GM08714 (cell line): Measurements from ENCODE around the gene GRID2.

Experiments used
- H3K4me3 ChIP-seq: fragments of 200-500 bp; sonication (Bioruptor generic); 2 replicates; pipeline ENCODE4 v1.5.1; 2014; ENCODE audit warnings: mild to moderate bottlenecking, low read length, inconsistent platforms
- ZNF274 ChIP-seq: IDR thresholded peaks from 2 replicates; pipeline ENCODE4 v1.6.1; 2012; ENCODE audit warnings: mild to moderate bottlenecking, low read depth, low read length

The GRID2 gene

DNA sequence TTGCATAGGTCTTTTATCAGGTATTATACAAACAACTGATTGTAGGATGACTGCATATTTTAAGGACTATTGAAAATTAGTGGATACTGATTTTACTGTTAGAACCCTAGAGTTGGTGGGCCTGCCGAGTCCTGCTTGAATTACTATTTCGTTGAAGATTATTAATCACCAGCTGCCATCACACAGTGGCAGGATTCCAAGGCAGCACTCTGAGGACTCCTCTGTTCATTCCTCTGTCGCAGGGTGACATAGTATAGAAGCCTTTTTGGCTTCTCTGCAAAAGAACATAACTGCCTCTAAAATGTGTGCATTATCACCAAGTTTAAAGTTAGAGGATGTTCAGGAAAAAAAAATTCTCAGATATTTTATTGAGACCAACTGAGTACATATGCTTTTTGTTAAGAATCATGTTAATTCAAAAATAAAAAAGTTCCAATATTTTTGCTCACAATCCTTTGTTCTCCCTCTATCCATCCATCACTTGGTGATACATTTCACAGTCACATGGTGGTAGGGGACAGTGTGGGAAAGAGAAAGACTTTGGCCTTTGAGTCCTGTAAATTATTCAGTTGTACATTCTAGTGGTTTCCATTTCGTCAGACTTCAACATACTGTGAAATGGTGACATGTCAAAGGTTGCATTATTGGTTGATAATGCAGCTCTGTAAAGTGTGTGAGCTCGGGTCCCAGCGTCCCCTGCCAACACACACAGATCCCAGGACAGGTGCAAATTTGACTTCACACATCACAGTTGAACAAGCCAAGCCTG, 332.5 kb downstream of the GRID2 start:
- no peak for TF ChIP-seq ZNF274

DNA sequence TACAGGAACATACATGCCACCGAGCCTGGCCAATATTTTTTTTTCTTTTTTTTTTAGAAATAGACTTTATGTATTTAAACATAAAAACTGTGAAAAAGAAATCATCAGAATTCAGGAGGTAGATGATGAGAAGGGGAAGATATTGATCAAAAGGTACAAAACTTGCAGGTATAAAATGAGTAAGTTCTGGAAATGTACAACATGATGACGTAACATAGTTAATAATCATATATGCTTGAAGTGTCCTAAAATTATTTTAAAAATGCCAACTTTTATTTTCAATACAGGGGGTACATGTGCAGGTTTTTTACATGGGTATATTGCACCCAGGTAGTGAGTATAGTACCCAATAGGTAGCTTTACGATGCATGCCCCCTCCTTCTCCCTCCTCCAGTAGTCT, 337.6 kb downstream of the GRID2 start:
- TF ChIP-seq ZNF274, result no peak
- H3K4me3 ChIP-seq, result no peak overlapping the region

More for the DNA sequence above, 332.5 kb downstream of the GRID2 start:
- H3K4me3 ChIP-seq, result no peak overlapping the region

GRCh38 chr4:92646826-92647225, 343.1 kb downstream of the GRID2 start:
- no peak overlapping the region for H3K4me3 ChIP-seq
- no peak for TF ChIP-seq ZNF274

- no peak for TF ChIP-seq ZNF274
- H3K4me3 ChIP-seq, result no peak overlapping the region
Observed at GRCh38 chr4:92651536-92651935, 347.8 kb downstream of the GRID2 start.

DNA sequence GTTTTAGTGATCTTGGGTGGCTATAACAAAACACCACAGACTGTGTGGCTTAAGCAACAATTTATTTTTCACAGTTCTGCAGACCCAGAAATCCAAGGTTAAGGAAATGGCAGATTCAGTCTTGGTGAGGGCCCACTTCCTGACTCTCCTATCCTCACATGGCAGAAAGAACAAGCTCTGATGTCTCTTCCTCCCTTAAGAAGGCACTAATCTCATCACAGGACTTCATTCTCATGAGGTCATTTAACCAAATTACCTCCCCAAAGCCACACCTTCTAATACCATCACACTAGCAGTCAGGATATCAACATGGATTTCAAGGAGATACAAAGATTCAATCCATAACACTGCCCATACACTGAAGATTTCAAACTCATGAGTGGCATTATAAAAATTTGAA, 350.3 kb downstream of the GRID2 start:
- no peak overlapping the region for H3K4me3 ChIP-seq
- no peak for TF ChIP-seq ZNF274

DNA sequence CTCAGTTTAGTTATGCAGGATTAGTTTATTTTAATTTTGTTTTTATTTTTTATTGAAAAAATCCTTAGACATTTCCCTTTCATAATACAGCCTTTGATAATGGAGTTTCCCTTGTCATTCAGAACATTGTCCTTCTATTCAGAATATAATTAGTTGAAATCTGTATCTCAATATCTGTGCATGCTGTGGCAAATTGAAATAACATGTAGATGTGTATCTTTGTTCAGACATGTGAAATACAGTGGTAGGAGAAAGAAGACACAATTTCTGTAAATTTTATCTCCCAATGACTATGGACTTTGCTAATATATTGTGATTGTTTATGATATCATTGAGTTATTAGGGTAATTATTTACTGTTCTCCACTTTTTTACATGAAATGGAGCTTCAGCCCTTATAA, 353.9 kb downstream of the GRID2 start:
- no peak overlapping the region for H3K4me3 ChIP-seq
- no peak for TF ChIP-seq ZNF274

DNA sequence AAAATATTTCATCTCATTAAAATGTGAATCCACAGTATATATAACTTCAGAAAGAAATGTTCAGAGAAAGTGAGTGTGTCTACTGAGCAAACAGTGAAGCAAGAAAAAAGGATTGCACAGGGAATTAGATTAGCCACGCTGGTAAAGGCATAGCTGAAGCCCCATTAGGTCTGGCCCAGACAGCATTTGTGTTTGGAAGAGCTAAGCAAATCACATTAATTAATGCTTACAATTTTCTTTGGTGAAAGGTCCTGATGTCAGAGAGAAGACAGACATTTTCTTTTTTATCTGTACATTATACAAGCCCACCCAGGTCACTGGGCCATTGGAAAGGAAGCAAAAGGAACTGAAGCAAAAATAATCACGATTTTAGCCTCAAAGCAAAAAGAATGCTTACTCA, 354.6 kb downstream of the GRID2 start:
- H3K4me3 ChIP-seq, result no peak overlapping the region
- TF ChIP-seq ZNF274, result no peak

- H3K4me3 ChIP-seq, result no peak overlapping the region
- TF ChIP-seq ZNF274, result no peak
Observed at GRCh38 chr4:92677805-92678204, 374.0 kb downstream of the GRID2 start.

DNA sequence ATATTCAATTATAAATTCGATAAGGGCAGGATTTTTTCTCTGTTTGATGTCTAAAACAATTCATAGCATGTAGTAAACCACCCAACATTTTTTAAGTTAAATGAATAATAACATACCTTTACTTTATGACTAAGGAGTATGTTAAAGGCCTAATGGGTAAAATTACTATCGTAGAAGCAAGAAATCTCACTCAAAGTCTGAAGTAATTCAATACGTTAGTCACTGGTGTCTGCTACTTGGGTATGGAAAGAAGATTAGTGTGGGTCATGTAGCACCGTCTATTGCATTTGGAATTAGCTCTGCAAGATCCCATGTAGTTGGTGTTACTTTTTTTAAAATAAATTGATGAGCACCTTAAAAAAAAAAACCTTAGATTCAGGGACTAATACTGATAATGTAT, 374.5 kb downstream of the GRID2 start:
- no peak overlapping the region for H3K4me3 ChIP-seq
- TF ChIP-seq ZNF274, result no peak

DNA sequence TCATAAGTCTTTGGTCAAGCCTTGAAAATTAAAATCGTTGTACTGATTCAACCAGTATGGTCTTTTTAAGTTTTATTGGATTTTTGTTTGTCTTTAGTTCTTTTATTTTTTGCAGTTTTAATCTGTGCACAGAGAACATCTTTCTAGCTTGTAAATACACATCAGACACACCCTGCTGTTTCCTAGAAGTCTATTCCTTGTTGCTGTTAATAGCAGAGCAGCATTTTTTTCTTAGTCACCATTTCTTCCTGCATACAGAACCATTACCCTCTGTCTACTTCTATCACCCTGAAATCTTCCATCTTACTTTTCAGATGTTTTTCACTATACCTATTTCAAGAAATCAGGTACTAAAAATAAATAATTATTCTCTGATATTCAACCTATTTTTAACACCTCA, 375.4 kb downstream of the GRID2 start:
- no peak for TF ChIP-seq ZNF274
- H3K4me3 ChIP-seq, result no peak overlapping the region

- no peak overlapping the region for H3K4me3 ChIP-seq
- no peak for TF ChIP-seq ZNF274
Observed at GRCh38 chr4:92714640-92715039, 410.9 kb downstream of the GRID2 start.

DNA sequence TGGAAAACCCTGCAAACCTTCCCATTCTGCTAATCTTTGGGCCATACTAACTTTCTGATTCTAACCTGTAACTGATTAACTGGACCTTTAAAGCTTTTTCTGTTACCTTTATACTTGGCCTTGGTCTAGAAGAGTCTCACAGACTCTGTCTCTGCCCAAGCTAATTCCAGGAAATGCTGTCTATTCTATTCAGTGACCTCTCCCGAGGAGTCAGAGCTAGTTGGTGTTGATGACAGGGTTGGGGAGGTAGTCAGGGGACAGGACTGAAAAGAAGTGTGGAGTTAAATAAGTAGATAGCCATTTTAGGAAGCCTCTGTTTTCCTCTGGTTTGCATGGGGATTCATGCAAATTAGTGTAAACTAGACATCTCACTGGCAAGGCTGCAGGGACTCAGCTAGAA, 429.5 kb downstream of the GRID2 start:
- H3K4me3 ChIP-seq, result no peak overlapping the region
- no peak for TF ChIP-seq ZNF274

GRCh38 chr4:92735025-92735665, 431.4 kb downstream of the GRID2 start:
- no peak overlapping the region for H3K4me3 ChIP-seq
- no peak for TF ChIP-seq ZNF274

DNA sequence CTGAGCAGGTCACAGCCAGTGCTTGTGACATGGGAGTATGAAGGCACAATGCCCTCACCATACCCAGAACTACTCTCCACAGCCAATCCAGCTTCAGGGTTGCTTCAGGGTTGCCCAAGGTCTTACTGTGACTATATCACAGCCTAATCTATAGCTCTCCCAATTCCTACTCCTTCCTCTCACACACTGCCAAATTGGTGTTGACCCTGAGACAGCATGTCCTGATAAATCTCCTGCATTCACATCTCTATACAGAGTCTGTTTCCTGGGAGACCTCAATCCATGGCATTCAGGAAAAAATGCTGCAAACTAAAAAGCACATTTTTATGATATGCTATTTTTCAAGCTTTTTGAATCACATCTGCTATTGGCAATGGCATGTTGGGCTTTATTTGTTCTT, 456.7 kb downstream of the GRID2 start:
- TF ChIP-seq ZNF274, result no peak

GRCh38 chr4:92776080-92776479, 472.3 kb downstream of the GRID2 start:
- no peak overlapping the region for H3K4me3 ChIP-seq
- TF ChIP-seq ZNF274, result no peak

More for the DNA sequence above, 456.7 kb downstream of the GRID2 start:
- no peak overlapping the region for H3K4me3 ChIP-seq
